ENCODE results near the gene PLEK2. TPM values are rescaled to one million over a fixed set of nuclear protein-coding genes. Genes with fewer than 3 reads are reported as not detected.

The PLEK2 gene
- total and polyA plus RNA-seq, 2 of the 13 experiments (the other 11 are each of a cell fraction or from before 2014, with no cell fraction given), result 0.26 to 1.5 TPM

GRCh38 chr14:67359775-67360469 lies 52.0 kb downstream of the PLEK2 start, which contains the start of the genes ATP6V1D and EIF2S1 (continued):
- TF ChIP-seq PAWR (CRISPR knock-in tag; IDR thresholded peaks at IDR 0.05; ENCODE audit: borderline replicate concordance) (no peak), ZMAT3 (CRISPR knock-in tag; conservative IDR thresholded peaks at IDR 0.05) (0 out of 2 replicates have a peak, but pooled peaks have one; percentile 25), TBL1XR1 (IDR thresholded peaks at IDR 0.05; ENCODE audit: borderline replicate concordance, low read length, partially characterized antibody) (no peak), IRF9 (CRISPR knock-in tag; IDR thresholded peaks at IDR 0.05; ENCODE audit: borderline replicate concordance) (no peak; the same call in 1 of the 2 replicates), SRSF4 (IDR thresholded peaks at IDR 0.05; ENCODE audit: low read depth, low read length, poor library complexity, severe bottlenecking) (no peak), HOXD1 (CRISPR knock-in tag; IDR thresholded peaks at IDR 0.05) (no peak), ZNF576 (CRISPR knock-in tag; IDR thresholded peaks at IDR 0.05) (no peak), FUBP1 (CRISPR knock-in tag; IDR thresholded peaks at IDR 0.05; ENCODE audit: borderline replicate concordance) (no peak), NAIF1 (CRISPR knock-in tag; IDR thresholded peaks at IDR 0.05; ENCODE audit: borderline replicate concordance) (peak; percentile 57; the same call in 1 of the 2 replicates), ZNF326 (CRISPR knock-in tag; IDR thresholded peaks at IDR 0.05; ENCODE audit: borderline replicate concordance) (no peak), ZHX1 (CRISPR knock-in tag; IDR thresholded peaks at IDR 0.05; ENCODE audit: low read depth) (no peak), HIC2 (CRISPR knock-in tag; IDR thresholded peaks at IDR 0.05; ENCODE audit: low read depth) (no peak), ZBTB26 (CRISPR knock-in tag; IDR thresholded peaks at IDR 0.05; ENCODE audit: borderline replicate concordance) (no peak), ZNF337 (CRISPR knock-in tag; IDR thresholded peaks at IDR 0.05; ENCODE audit: borderline replicate concordance, low read depth) (no peak), MED13 (CRISPR knock-in tag; IDR thresholded peaks at IDR 0.05) (0 out of 2 replicates have a peak, but pooled peaks have one; percentile 41), GATAD1 (CRISPR knock-in tag; IDR thresholded peaks at IDR 0.05) (peak; percentile 96), E2F2 (CRISPR knock-in tag; IDR thresholded peaks at IDR 0.05; ENCODE audit: borderline replicate concordance) (no peak)
